Activated T-cell treated with anti-CD3 and anti-CD28 coated beads for 4 hours (primary cell): ENCODE results near the gene SMIM7.
"Not testable (repeated sequence)": the region's sequence is repeated elsewhere in the genome, so short reads cannot be mapped to it uniquely, and the experiment has no call there.

Experiments
- DNase-seq: peaks from one replicate; pipeline ENCODE4 v3.0.0-alpha.2; 2020

SMIM7 gene

GRCh38 chr19:16659832-16660708 lies at the start of gene SMIM7:
Gene SMIM7, minus strand, starts transcription at chr19:16660144. Its CDS starts 34 bp downstream, at chr19:16660110.
- DNase-seq = peak; percentile 96

GRCh38 chr19:16703677-16704076 lies 43.7 kb upstream of the SMIM7 start:
- DNase-seq = no peak

GRCh38 chr19:16702123-16702522 lies 42.2 kb upstream of the SMIM7 start:
- DNase-seq = no peak

GRCh38 chr19:16698914-16699313 lies 39.0 kb upstream of the SMIM7 start:
- no peak for DNase-seq

- DNase-seq = no peak
Measured at GRCh38 chr19:16688084-16688483, 28.1 kb upstream of the SMIM7 start.

GRCh38 chr19:16684216-16684615 lies 24.3 kb upstream of the SMIM7 start:
- no peak for DNase-seq

GRCh38 chr19:16682539-16682938 lies 22.6 kb upstream of the SMIM7 start:
- DNase-seq = no peak

- DNase-seq = no peak
Measured at GRCh38 chr19:16679811-16680210, 19.9 kb upstream of the SMIM7 start.

- no peak for DNase-seq
Measured at GRCh38 chr19:16678498-16678897, 18.6 kb upstream of the SMIM7 start.

GRCh38 chr19:16677055-16677454 lies 17.1 kb upstream of the SMIM7 start:
- DNase-seq = no peak

- no peak for DNase-seq
Measured at GRCh38 chr19:16676101-16676798, 16.3 kb upstream of the SMIM7 start.

- DNase-seq = not testable (repeated sequence)
Measured at GRCh38 chr19:16673839-16674238, 13.9 kb upstream of the SMIM7 start.

GRCh38 chr19:16673231-16673630 lies 13.3 kb upstream of the SMIM7 start:
- DNase-seq = no peak

- DNase-seq = no peak
Measured at GRCh38 chr19:16671652-16672274, 11.8 kb upstream of the SMIM7 start.

GRCh38 chr19:16670291-16670690 lies 10.3 kb upstream of the SMIM7 start:
- no peak for DNase-seq

- DNase-seq = not testable (repeated sequence)
Measured at GRCh38 chr19:16668702-16669101, 8.8 kb upstream of the SMIM7 start.

- no peak for DNase-seq
Measured at GRCh38 chr19:16668176-16668575, 8.2 kb upstream of the SMIM7 start.

- DNase-seq = peak; percentile 1
Measured at GRCh38 chr19:16661480-16662034, 1.6 kb upstream of the SMIM7 start.

GRCh38 chr19:16660763-16661479 lies 977 bp upstream of the SMIM7 start, which contains the start of gene TMEM38A:
Gene TMEM38A, plus strand, starts transcription at chr19:16661139. Its CDS starts 79 bp downstream, at chr19:16661218.
- DNase-seq = peak; percentile 21

- DNase-seq = no peak
Measured at GRCh38 chr19:16659464-16659831, 496 bp downstream of the SMIM7 start.

- no peak for DNase-seq
Measured at GRCh38 chr19:16657384-16657783, 2.6 kb downstream of the SMIM7 start.

GRCh38 chr19:16655727-16656126 lies 4.2 kb downstream of the SMIM7 start:
- no peak for DNase-seq

GRCh38 chr19:16654627-16655026 lies 5.3 kb downstream of the SMIM7 start:
- DNase-seq = no peak
